ENCODE results near the gene UBE4B.

UBE4B gene

DNA sequence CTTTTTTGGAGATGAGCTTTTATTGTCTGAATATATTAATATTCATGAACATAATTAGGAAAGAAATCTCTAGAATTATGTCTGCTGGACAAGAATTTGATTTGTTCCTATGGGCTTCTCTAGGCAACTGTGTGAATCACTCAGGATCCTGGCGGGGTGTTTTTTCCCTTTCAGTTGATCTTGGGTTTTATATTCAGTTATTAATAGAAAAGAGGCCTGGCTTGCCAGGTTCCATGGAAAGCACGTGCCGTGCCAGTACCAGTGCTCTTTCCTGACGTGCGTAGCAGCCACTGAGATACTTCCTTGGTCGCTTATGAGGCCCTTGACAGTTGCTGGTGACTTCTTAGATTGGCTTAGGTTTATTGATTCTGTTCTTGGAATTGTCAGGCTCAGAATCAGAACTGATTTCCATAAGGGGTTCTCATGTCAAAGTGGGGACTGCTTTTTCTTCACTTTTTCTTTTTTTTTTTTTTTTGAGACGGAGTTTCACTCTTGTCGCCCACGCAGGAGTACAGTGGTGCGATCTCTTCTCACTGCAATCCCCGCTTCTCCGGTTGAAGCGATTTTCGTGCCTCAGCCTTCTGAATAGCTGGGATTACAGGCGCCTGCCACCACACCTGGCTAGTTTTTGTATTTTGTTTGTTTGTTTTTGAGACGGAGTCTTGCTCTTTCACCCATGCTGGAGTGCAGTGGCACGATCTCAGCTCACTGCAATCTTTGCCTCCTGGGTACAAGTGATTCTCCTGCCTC lies 129.0 kb downstream of the UBE4B start:
- no peak for DNase-seq
- H3K36me3 Mint-ChIP-seq (ENCODE audit: insufficient read depth): peaks cover 41% of the 10 kb centered on the region
- ATAC-seq (replicated peaks): no peak
- H3K27ac Mint-ChIP-seq: peak overlapping the region in 1 of 2 donors; percentile 18
- no peaks in the 10 kb centered on the region for H3K4me1 Mint-ChIP-seq (ENCODE audit: low read depth in 2 of 2)
- H3K27me3 Mint-ChIP-seq: no peaks in the 10 kb centered on the region
- no peaks in the 10 kb centered on the region for H3K9me3 Mint-ChIP-seq
- H3K4me3 Mint-ChIP-seq: no peak overlapping the region

DNA sequence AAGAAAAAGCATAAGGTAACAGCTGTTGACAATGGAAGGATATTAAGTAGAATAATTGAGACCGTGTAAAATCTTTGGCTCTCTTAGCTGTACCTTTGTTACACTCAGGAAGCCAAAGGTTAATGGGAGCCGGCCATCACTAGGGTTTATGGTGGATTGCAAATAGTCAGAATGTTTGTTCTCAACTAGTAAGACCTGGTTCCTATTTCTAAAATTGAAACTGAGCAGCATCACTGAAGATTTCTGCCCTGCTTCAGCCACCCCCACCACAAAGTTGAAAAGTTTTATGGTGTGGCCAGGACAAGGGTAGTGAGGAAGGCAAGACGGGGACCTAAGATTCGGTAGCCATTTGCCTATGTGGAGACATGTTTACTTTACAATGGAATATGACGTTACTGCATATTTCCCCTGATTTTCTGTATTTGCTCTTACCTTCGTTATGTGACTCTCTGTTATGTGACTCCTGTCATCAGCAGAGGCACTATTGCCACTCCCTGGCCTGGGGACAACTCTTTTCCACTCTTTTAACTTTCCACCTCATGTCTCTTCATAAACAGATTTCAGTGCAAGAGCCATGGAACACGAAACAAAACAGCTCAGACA lies 136.3 kb downstream of the UBE4B start:
- ATAC-seq (replicated peaks): no peak
- Mint-ChIP-seq H3K27ac (peak overlapping the region in 1 of 2 donors; percentile 71), H3K9me3 (no peaks in the 10 kb centered on the region), H3K36me3 (ENCODE audit: insufficient read depth) (peaks cover 41% of the 10 kb centered on the region), H3K27me3 (no peaks in the 10 kb centered on the region), H3K4me1 (ENCODE audit: low read depth in 2 of 2) (peaks cover 6 to 7% of the 10 kb centered on the region in 2 donors), H3K4me3 (no peak overlapping the region)
- DNase-seq: no peak

DNA sequence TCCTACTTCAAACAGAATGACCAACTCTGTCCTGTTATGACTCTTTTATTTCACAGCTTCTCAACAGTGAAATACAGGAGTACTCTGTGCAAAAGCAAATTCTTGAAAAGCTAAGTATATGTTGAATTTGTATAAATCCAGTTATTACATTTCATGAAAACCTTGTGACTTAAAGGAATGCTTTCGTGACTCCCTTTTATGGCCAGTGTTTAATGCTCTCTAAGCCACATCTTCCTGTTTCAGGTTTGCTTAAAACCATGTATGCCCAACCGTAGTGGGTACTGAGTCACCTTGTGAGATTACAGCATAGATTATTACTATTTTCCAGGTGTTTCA lies 137.4 kb downstream of the UBE4B start:
- ATAC-seq (replicated peaks) (no peak), DNase-seq (no peak)
- H3K9me3 Mint-ChIP-seq: no peaks in the 10 kb centered on the region
- H3K4me1 Mint-ChIP-seq (ENCODE audit: low read depth in 2 of 2): peaks cover 6 to 7% of the 10 kb centered on the region in 2 donors
- no peaks in the 10 kb centered on the region for H3K27me3 Mint-ChIP-seq
- H3K4me3 Mint-ChIP-seq: no peak overlapping the region
- H3K36me3 Mint-ChIP-seq (ENCODE audit: insufficient read depth): peaks cover 41% of the 10 kb centered on the region
- peak overlapping the region; percentile 51 to 71 for H3K27ac Mint-ChIP-seq

DNA sequence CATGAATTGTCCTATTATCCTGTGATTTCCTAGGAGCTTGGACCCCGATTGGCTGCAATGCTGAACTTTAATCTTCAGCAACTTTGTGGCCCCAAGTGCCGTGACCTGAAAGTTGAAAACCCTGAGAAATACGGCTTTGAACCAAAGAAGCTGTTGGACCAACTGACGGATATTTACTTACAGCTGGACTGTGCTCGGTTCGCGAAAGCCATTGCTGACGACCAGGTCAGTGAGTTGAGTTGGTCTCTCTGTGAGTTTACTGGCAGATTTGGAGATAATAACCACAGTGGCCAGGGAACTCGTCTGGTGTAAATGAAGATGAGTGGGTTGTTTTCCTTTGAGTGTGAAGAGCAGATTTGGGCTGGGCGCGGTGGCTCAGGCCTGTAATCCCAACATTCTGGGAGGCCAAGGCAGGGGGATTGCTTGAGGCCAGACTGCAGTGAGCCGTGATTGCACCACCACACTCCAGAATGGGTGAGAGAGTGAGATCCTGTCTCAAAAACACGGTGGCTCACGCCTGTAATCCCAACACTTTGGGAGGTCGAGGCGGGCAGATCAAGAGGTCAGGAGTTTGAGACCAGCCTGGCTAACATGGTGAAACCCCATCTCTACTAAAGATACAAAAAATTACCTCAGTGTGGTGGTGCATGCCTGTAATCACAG lies 138.5 kb downstream of the UBE4B start:
- DNase-seq (no peak), ATAC-seq (replicated peaks) (no peak)
- Mint-ChIP-seq H3K4me1 (ENCODE audit: low read depth in 2 of 2) (peaks cover 6 to 7% of the 10 kb centered on the region in 2 donors), H3K9me3 (no peaks in the 10 kb centered on the region), H3K4me3 (no peak overlapping the region), H3K36me3 (ENCODE audit: insufficient read depth) (peaks cover 33% of the 10 kb centered on the region), H3K27ac (no peak overlapping the region), H3K27me3 (no peaks in the 10 kb centered on the region)

DNA sequence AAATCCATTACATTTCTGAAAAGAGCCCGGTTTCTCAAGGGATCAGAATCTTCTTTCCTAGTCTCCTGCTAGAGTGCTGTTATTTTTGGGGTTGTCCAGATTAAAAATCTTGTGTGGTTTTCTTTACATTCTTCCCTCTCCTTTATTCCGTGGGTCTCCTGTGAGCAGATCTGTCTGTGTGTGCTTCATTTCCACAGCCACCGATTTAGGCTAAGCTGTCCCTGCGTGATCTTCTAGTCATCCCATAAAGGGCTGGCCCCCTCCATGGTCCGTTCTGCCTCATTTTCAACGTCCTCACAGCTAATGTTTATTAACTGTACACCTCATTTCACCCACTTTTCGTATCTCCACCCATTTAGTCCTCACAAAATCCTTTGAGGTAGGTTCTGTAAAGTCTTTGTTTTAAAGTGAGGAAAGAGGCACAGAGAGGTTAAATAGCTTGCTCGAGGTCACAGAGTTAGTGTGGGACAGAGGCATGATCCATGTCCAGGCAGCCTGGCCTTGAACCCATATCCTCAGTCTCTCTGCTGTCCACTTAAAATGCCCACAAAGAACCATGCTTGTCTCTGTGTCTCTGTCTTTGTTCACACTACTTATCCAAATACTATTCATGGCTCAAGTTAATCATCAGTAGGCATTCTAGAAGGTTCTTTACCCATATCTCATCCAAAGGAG lies 139.4 kb downstream of the UBE4B start:
- Mint-ChIP-seq H3K36me3 (ENCODE audit: insufficient read depth) (peaks cover 29% of the 10 kb centered on the region), H3K27me3 (no peaks in the 10 kb centered on the region), H3K9me3 (no peaks in the 10 kb centered on the region), H3K4me1 (ENCODE audit: low read depth in 2 of 2) (peaks cover 6 to 7% of the 10 kb centered on the region in 2 donors), H3K27ac (peak overlapping the region; percentile 4 to 66), H3K4me3 (no peak overlapping the region)
- DNase-seq (no peak), ATAC-seq (replicated peaks) (no peak)

DNA sequence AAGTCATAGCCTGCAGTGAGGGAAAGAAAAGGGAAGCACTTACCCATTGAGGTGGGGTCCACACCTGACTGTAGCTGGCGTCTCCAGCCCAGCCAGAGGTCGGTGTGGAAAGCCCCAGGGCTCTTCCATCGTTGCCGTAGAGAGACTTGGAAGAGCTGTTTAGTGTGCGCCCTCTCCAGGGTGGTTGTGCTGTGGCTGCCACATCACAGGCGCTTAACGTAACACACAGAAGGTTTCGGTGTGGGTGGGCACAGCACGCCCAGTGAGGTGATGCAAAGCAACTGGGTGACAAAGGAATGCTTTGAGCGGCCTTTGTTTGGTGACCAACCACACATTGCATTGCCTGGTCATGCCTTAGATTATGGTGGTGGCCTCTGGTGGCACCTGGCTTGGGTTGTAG lies 140.8 kb downstream of the UBE4B start:
- DNase-seq (no peak), ATAC-seq (replicated peaks) (no peak)
- no peaks in the 10 kb centered on the region for H3K9me3 Mint-ChIP-seq
- peaks cover 6 to 7% of the 10 kb centered on the region in 2 donors for H3K4me1 Mint-ChIP-seq (ENCODE audit: low read depth in 2 of 2)
- no peaks in the 10 kb centered on the region for H3K27me3 Mint-ChIP-seq
- no peak overlapping the region for H3K4me3 Mint-ChIP-seq
- H3K36me3 Mint-ChIP-seq (ENCODE audit: insufficient read depth): peaks cover 30% of the 10 kb centered on the region
- H3K27ac Mint-ChIP-seq: no peak overlapping the region

DNA sequence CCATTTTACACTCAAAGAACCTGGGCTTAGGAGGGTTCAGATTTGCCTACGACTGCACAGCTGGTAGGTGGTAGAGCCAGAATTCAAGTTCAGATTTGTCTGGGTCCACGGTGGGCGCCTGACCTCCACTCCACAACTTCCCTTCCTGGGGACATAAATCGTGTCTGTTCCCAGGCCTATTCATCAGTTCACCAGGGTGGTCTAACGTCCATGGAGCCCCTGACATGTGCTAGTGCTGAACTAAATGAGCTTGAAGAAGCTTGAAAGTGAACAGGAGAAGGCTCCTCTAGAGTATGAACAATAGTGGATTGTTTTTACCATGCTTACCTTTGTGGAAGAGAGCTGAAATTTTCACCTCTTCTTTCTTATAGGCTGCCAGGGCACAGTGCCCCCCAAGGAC lies 145.1 kb downstream of the UBE4B start:
- ATAC-seq (replicated peaks) (no peak), DNase-seq (no peak)
- H3K4me3 Mint-ChIP-seq: no peak overlapping the region
- H3K4me1 Mint-ChIP-seq (ENCODE audit: low read depth in 2 of 2): no peaks in the 10 kb centered on the region
- H3K27me3 Mint-ChIP-seq: no peaks in the 10 kb centered on the region
- H3K9me3 Mint-ChIP-seq: no peaks in the 10 kb centered on the region
- no peak overlapping the region for H3K27ac Mint-ChIP-seq
- H3K36me3 Mint-ChIP-seq (ENCODE audit: insufficient read depth): peaks cover 31% of the 10 kb centered on the region

DNA sequence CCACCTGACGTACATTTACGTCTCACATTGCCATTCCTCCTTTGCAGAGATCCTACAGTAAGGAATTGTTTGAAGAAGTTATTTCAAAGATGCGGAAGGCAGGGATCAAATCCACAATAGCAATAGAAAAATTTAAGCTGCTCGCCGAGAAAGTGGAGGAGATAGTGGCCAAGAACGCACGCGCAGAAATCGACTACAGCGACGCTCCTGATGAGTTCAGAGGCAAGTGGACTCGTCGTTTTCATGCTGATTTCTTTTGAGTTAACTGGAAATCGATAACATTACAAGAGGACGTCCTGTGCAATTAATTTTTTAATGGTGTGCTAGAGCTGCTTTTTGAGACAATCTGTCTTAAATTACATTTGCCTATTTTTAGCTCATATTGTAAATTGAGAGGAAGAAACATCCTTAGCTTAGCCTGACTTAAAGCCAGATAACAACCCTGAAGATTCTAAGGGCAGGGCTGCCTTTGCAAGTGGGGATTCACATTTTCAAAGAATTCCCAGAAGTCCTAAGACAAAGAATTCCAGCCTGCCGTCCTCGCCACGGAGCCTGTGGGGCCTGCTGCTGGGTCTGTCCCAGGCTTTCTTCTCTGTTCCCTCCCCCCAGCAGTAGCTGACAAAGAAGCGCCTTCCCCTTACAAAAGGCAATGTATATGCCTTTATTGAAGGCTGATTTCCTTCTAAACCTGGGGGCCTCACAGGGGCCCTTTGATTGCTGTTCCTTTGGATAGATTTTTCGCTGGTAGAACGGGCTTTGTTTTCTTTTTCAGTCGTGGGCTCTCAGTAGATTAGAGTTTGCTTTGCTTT lies 146.0 kb downstream of the UBE4B start:
- ATAC-seq (replicated peaks): no peak
- Mint-ChIP-seq H3K36me3 (ENCODE audit: insufficient read depth) (peaks cover 31% of the 10 kb centered on the region), H3K27ac (no peak overlapping the region), H3K9me3 (no peaks in the 10 kb centered on the region), H3K27me3 (no peaks in the 10 kb centered on the region), H3K4me1 (ENCODE audit: low read depth in 2 of 2) (no peaks in the 10 kb centered on the region), H3K4me3 (no peak overlapping the region)
- no peak for DNase-seq

DNA sequence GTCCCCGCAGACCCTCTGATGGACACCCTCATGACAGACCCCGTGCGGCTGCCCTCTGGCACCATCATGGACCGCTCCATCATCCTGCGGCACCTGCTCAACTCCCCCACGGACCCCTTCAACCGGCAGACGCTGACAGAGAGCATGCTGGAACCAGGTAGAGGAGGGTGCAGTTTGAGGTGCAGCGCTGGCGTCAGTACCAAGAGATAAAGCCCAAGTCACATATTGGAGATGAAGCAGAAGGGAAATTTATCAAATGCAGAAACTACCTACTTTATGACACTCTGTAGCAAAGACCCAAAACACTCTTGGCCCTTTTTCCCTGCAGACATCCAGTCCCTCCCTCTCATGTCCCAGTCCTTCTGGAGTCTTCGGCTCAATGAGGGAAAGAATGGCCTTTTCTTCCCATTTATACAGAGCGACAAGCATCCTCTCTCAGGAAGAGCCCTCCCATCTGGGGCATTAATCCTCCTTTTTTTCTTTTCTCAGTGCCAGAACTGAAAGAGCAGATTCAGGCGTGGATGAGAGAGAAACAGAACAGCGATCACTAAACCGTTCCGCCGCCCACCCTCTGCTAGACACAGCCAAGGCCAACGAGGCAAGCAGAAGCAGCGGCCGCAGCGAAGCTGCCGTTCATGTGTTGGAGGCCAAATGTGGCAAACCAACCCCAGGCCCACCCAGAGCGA lies 146.8 kb downstream of the UBE4B start:
- ATAC-seq (replicated peaks): no peak
- Mint-ChIP-seq H3K27me3 (no peaks in the 10 kb centered on the region), H3K4me3 (no peak overlapping the region), H3K27ac (no peak overlapping the region), H3K36me3 (ENCODE audit: insufficient read depth) (peaks cover 28% of the 10 kb centered on the region), H3K9me3 (no peaks in the 10 kb centered on the region), H3K4me1 (ENCODE audit: low read depth in 2 of 2) (no peaks in the 10 kb centered on the region)
- no peak for DNase-seq

DNA sequence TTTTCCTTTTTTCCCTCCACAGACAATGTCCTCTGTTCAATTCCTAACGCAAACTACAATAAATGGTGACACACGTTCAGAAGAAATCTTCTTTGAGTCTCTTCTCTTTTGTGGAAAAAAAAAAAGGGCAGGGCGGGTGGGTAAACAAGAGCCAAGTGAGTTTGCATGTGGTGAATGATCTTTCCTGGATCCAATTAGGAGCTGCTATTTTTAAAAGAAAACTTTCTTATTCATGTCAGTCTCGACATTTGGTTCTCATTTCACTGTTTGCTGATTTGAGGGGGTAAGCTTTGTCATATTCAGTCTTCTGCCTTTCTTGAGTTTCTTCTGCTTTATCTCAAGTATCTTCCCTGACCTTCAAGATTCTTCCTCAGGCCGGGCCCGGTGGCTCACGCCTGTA lies 148.4 kb downstream of the UBE4B start:
- peaks cover 23% of the 10 kb centered on the region for H3K36me3 Mint-ChIP-seq (ENCODE audit: insufficient read depth)
- no peak overlapping the region for H3K4me3 Mint-ChIP-seq
- H3K27me3 Mint-ChIP-seq: no peaks in the 10 kb centered on the region
- no peak for ATAC-seq (replicated peaks)
- H3K4me1 Mint-ChIP-seq (ENCODE audit: low read depth in 2 of 2): no peaks in the 10 kb centered on the region
- no peak overlapping the region for H3K27ac Mint-ChIP-seq
- no peak for DNase-seq
- H3K9me3 Mint-ChIP-seq: no peaks in the 10 kb centered on the region

DNA sequence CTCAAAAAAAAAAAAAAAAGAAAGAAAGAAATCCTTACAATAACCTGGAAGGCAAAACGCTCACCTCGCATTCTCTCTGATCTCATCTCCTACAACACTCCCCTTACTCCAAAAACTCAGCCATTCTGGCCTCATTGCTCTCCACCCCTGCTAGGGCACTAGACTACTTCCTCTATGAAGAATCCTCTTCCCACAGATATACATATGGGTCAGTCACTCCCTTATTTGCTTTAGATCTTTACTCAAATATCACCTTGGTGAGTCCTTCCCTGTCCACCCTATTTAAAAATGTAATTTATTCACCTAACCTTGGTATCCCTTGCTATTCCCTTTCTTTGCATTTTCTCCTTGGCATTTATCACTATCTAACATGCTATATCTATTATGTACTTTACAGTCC lies 153.0 kb downstream of the UBE4B start:
- Mint-ChIP-seq H3K4me1 (ENCODE audit: low read depth in 2 of 2) (no peaks in the 10 kb centered on the region), H3K4me3 (no peak overlapping the region), H3K9me3 (no peaks in the 10 kb centered on the region), H3K27ac (no peak overlapping the region), H3K36me3 (ENCODE audit: insufficient read depth) (peaks cover 7% of the 10 kb centered on the region), H3K27me3 (no peaks in the 10 kb centered on the region)
- DNase-seq (no peak), ATAC-seq (replicated peaks) (no peak)

DNA sequence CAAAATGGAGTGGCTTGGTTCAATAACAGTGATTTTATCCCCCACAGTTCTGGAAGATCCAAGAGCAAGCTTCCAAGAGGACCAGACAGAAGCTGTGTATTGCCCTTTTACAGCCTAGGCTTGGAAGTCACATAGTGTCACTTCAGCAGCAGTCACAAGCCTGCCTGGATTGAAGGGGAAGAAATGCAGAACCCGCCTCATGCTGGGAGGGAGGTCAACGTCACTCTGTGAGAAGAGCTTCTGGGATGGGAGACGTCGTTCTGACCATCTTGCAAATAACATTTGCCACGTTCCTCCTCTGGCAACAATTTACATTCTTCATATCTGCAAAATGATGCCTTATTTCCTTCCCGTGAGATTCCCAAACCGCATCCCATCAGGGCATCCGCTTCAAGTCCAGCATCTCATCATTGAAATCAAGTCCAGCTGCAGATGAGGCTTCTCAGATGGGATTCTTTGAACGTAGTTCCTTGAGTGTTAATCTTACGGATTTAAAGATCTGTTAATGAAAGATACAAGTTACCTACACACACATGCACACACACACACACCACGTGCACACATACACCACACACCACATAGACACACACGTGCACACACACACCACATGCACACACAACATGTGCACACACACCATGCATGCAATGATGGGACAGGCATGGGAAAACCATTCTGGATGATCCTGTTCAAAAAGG lies 153.7 kb downstream of the UBE4B start:
- no peak for DNase-seq
- no peak overlapping the region for H3K4me3 Mint-ChIP-seq

More for the DNA sequence above, 153.7 kb downstream of the UBE4B start:
- H3K4me1 Mint-ChIP-seq (ENCODE audit: low read depth in 2 of 2): no peaks in the 10 kb centered on the region
- peaks cover 6% of the 10 kb centered on the region for H3K36me3 Mint-ChIP-seq (ENCODE audit: insufficient read depth)
- H3K27me3 Mint-ChIP-seq: no peaks in the 10 kb centered on the region
- H3K27ac Mint-ChIP-seq: no peak overlapping the region
- no peaks in the 10 kb centered on the region for H3K9me3 Mint-ChIP-seq
- ATAC-seq (replicated peaks): no peak
